Vagina (tissue), 2 donors: ENCODE results near the gene GRID2IP. TPM values are rescaled to one million over a fixed set of nuclear protein-coding genes. Genes with fewer than 3 reads are reported as not detected.

Source experiments
- DNase-seq, 2 donors: peaks; one replicate each; pipeline ENCODE4 v3.0.0-alpha.2; 2017; ENCODE audit errors: extremely low spot score in 2 of 2
- H3K27ac ChIP-seq: fragments of 200-600 bp; sonication (generic); one replicate; pipeline ENCODE4 v1.5.1; 2019
- H3K27me3 ChIP-seq: fragments of 200-600 bp; sonication (generic); one replicate; pipeline ENCODE4 v1.5.1; 2019
- H3K36me3 ChIP-seq, 2 donors: fragments of 200-600 bp; sonication (generic); one replicate each; pipeline ENCODE4 v1.5.1; 2017 to 2019
- H3K4me1 ChIP-seq: fragments of 200-600 bp; sonication (generic); one replicate; pipeline ENCODE4 v1.5.1; 2019
- H3K4me3 ChIP-seq, 2 donors: fragments of 200-600 bp; sonication (generic); 1 replicate in 1 of 2; 2 replicates in 1 of 2; pipeline ENCODE4 v1.5.1; 2016 to 2019
- H3K9me3 ChIP-seq: fragments of 200-600 bp; sonication (generic); one replicate; pipeline ENCODE4 v1.5.1; 2019
- POLR2A ChIP-seq, 2 donors: fragments of 450-650 bp; IDR thresholded peaks; one replicate each; pipeline ENCODE4 v1.6.1; 2017; ENCODE audit warnings: antibody characterized with exemption in 2 of 2, mild to moderate bottlenecking in 2 of 2, moderate library complexity in 2 of 2
- POLR2AphosphoS5 ChIP-seq, 2 donors: sonication (generic); formaldehyde crosslinking; IDR thresholded peaks; one replicate each; pipeline ENCODE4 v1.9.0; 2017; ENCODE audit warnings: antibody characterized with exemption in 2 of 2, mild to moderate bottlenecking in 2 of 2, low read depth in 1 of 2; ENCODE audit not compliant: insufficient read depth in 1 of 2
- intact Hi-C: fragments of 100-400 bp; cut with DNase I; formaldehyde crosslinking; loops from one replicate; pipeline ENCODE4 v1.15.1; 2023
- total RNA-seq: library from RNA; depleted of rRNA; stranded (reverse); fragments of >200 nt; gene quantifications from one replicate; pipeline ENCODE4 v1.2.3, GENCODE V29; 2016
- TF ChIP-seq, protein P1 (sequence below), 3 experiments: fragments of 450-650 bp in 2 of 3; fragments of 200-600 bp in 1 of 3; sonication (generic) in 1 of 3; IDR thresholded peaks; one replicate each; pipeline ENCODE4 v1.5.1; 2017 to 2019; ENCODE audit warnings: antibody characterized with exemption in 3 of 3, mild to moderate bottlenecking in 2 of 3, moderate library complexity in 2 of 3

The GRID2IP gene
- total RNA-seq, 1 donor from 2014 or later = not detected

DNA sequence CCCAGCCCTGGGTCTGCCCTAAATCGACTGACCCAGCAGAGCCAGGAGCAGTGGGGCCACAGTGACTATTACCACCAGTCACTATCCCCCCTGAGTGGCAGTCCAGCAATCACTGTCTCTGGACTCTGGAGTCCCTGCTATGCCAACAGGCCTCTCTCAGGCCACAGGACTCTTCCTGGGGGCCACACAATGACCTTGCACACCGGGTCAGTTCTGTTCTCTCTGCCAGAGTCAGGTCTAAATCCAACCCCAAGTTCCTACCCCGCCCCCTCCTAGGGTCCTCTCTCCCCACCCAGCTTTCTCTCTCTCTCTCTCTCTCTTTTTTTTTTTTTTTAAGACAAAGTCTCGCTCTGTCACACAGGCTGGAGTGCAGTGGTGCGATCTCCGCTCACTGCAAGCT, 21.6 kb downstream of the GRID2IP start:
- no peak for DNase-seq
- intact Hi-C loops = no loop called here
- peaks cover 14% of the 10 kb centered on the region for H3K27me3 ChIP-seq
- TF ChIP-seq POLR2A (IDR thresholded peaks at IDR 0.05) = no peak
- TF ChIP-seq, protein P1, sequence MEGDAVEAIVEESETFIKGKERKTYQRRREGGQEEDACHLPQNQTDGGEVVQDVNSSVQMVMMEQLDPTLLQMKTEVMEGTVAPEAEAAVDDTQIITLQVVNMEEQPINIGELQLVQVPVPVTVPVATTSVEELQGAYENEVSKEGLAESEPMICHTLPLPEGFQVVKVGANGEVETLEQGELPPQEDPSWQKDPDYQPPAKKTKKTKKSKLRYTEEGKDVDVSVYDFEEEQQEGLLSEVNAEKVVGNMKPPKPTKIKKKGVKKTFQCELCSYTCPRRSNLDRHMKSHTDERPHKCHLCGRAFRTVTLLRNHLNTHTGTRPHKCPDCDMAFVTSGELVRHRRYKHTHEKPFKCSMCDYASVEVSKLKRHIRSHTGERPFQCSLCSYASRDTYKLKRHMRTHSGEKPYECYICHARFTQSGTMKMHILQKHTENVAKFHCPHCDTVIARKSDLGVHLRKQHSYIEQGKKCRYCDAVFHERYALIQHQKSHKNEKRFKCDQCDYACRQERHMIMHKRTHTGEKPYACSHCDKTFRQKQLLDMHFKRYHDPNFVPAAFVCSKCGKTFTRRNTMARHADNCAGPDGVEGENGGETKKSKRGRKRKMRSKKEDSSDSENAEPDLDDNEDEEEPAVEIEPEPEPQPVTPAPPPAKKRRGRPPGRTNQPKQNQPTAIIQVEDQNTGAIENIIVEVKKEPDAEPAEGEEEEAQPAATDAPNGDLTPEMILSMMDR (IDR thresholded peaks at IDR 0.05) = no peak
- TF ChIP-seq POLR2AphosphoS5 (IDR thresholded peaks at IDR 0.05; ENCODE audit: insufficient read depth in 1 of 2, low read depth in 1 of 2) = no peak
- no peaks in the 10 kb centered on the region for H3K9me3 ChIP-seq
- no peak overlapping the region for H3K27ac ChIP-seq
- no peaks in the 10 kb centered on the region for H3K36me3 ChIP-seq
- H3K4me1 ChIP-seq = peaks cover 16% of the 10 kb centered on the region
- no peak overlapping the region for H3K4me3 ChIP-seq

DNA sequence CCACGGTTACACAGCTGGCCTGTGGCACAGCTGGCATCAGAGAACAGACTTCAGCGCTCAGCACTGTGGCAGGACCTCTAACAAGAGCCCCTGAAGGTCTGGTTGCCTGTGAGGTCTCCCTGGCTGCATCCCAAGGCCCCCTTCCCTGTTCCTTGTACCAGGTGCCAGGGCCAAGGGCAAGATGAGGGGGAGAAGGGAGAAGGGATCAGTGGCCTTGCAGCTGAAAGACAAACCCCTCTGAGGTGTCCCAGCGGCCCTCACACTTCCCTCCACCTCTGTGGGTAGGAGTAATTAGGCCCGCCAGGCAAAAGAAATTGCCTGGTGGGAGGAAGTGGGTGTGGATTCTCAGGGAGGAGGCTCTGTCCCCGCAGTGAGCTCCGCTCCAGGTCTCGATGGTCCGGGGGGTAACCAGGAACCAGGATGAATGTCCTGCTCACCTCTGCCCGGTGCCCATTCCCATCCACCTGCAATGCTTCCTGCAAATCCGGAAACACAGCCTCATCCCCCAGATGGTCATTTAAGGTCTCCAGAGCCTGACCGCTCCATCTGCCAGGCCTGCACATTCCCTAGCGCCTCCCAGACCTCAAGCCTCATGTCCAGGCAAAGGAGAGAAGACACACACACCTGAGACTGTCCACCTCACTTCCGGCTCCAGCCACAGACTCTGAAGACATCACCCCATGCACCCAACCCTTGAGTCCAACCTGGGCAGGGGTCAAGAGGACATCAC, 22.7 kb downstream of the GRID2IP start:
- TF ChIP-seq POLR2AphosphoS5 (IDR thresholded peaks at IDR 0.05; ENCODE audit: insufficient read depth in 1 of 2, low read depth in 1 of 2) = no peak
- TF ChIP-seq POLR2A (IDR thresholded peaks at IDR 0.05) = no peak
- TF ChIP-seq, protein P1 (IDR thresholded peaks at IDR 0.05) = no peak
- intact Hi-C loops = no loop called here

DNA sequence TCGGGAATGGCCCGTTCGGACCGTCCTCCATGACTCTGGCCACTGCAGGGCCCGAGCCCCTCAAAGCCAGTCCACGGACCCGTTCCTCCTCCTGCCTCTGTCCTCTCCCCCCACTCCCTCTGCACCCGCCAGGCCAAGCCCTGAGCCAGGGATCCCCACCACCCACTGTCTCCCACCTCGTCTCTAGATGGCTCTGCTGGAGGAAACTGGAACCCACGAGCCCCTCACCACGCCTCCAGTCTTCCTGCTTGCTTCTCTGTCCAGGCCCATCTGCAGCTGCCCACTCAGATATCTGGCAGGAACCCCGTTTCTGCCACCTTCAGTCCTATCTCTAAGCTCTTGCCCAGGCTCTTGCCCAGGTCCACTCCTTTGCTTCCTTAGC, 24.3 kb downstream of the GRID2IP start:
- Histone ChIP-seq H3K9me3 (no peaks in the 10 kb centered on the region), H3K27me3 (peaks cover 14% of the 10 kb centered on the region), H3K4me3 (peak overlapping the region; percentile 28 to 30), H3K36me3 (no peaks in the 10 kb centered on the region), H3K27ac (no peak overlapping the region), H3K4me1 (peaks cover 16% of the 10 kb centered on the region)
- TF ChIP-seq POLR2AphosphoS5 (IDR thresholded peaks at IDR 0.05; ENCODE audit: insufficient read depth in 1 of 2, low read depth in 1 of 2) (no peak), POLR2A (IDR thresholded peaks at IDR 0.05) (no peak)
- TF ChIP-seq, protein P1 (IDR thresholded peaks at IDR 0.05) = no peak
- DNase-seq = no peak
- intact Hi-C loops = no loop called here

More for the DNA sequence above, 22.7 kb downstream of the GRID2IP start:
- H3K9me3 ChIP-seq = no peaks in the 10 kb centered on the region
- no peak overlapping the region for H3K4me3 ChIP-seq
- peaks cover 16% of the 10 kb centered on the region for H3K4me1 ChIP-seq
- no peaks in the 10 kb centered on the region for H3K36me3 ChIP-seq
- H3K27me3 ChIP-seq = peaks cover 14% of the 10 kb centered on the region
- no peak overlapping the region for H3K27ac ChIP-seq
- no peak for DNase-seq

DNA sequence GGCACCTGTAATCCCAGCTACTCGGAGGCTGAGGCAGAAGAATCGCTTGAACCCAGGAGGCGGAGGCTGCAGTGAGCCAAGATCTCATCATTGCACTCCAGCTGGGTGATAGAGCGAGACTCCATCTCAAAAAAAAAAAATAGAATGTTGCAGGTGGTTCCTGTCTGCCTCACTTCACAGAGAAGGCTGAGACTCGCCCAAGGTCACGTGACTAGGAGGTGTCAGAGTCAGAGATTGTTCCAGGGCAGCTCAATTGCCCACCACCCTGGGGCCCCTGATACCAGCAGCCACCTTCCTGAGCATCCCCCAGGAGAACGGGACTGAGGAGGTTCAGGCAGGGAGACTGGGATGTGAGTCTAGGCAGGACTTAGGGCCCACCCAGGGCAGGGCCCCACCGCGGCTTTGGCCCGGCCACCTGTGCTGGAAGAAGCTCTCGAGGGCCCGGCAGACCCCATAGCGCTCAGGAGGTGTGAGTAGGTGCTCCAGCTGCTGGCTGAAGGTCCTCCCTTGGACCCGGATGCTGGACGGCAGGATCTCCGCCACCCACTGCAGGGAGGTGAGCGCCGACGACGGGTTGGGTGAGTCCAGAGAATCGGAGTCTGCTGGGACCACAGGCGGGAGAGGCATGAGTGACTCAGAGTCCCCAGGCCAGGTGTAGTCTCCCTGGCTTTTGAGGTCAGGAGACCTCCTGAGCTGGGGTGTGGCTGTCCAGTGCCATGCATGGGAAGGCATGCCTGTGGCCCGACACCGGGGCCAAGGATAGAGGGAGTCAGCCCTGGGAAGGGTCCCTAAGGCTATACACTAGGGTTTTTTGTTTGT, 30.9 kb downstream of the GRID2IP start:
- no peak overlapping the region for H3K27ac ChIP-seq
- no peaks in the 10 kb centered on the region for H3K36me3 ChIP-seq
- no peak for TF ChIP-seq POLR2AphosphoS5 (IDR thresholded peaks at IDR 0.05; ENCODE audit: insufficient read depth in 1 of 2, low read depth in 1 of 2)
- TF ChIP-seq POLR2A (IDR thresholded peaks at IDR 0.05) = no peak
- TF ChIP-seq, protein P1 (IDR thresholded peaks at IDR 0.05) = no peak
- no peak overlapping the region for H3K4me3 ChIP-seq
- peaks cover 5% of the 10 kb centered on the region for H3K4me1 ChIP-seq
- no peaks in the 10 kb centered on the region for H3K27me3 ChIP-seq
- intact Hi-C loops = no loop called here
- H3K9me3 ChIP-seq = no peaks in the 10 kb centered on the region
- DNase-seq = no peak
